Measurements from ENCODE around the gene SLFN13.
"Not testable (repeated sequence)": the region's sequence is repeated elsewhere in the genome, so short reads cannot be mapped to it uniquely, and the experiment has no call there.

Gene SLFN13

DNA sequence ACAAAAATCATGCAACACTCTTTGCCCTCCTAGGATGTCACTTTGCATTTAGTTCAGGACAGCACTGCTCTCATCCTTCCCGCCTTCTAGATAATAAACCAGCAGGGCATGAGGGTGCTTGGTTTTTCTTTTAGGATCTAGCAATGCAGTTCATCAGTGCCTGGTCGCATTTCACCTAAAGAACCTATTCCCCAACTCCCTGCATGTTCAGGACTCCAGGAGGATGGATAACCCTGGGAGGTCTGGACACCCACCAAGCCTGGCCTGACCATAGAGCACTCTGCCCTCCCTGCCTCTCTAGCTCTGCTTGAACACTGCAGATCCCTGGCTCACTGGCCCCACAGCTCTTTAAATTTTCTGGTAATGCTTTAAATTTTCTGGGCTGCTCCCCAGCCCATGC is 18.9 kb downstream of the SLFN13 start:
- DNase-seq = no peak

DNA sequence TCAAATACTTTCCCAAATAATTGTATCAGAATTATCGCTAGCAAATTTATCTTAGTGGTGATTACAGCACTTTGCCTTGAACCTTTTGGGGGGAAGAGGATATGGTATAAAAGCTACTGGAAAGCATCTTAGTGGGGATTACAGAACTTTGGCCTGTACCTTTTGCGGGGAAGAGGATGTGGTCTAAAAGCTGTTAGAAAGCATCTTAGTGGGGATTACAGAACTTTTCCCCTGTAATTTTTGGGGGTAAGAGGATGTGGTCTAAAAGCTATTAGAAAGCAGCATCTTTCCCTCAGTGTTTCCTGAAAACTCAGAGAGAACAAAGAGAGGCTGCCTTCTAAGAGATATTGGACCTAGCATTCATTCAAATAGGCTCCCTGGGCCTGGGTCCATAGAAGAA is 20.3 kb downstream of the SLFN13 start:
- DNase-seq = no peak

DNA sequence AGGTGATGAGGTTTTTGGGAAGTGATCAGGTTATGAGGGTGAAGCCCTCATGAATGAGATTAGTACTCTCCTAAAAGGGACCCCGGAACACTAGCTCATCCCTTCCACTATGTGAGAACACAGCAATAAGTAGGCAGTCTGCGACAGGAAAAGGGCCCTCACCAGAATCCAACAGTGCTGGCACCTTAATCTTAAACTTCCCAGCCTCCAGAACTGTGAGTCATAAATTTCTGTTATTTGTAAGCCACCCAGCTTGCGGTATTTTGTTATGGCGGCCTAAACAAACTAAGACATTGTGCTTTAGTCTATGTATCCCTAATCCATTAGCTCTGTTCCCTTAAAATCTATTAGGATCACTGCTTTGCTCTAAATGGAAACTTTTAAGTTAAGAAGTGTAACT is 24.8 kb downstream of the SLFN13 start:
- no peak for DNase-seq

DNA sequence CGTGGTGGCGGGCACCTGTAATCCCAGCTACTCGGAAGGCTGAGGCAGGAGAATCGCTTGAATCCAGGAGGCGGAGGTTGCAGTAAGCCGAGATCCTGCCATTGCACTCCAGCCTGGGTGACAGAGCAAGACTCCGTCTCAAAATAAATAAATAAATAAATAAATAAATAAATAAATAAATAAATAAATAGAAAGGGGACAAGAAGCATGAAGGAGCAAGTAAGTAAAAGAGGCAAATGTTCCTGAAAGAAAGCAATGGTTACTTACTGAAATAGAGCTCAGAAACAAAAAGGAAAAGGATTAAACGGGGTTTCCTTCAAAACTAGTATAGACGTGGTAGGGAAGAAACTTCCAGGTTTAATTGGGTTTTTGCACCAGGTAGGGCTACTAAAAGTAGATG is 27.5 kb downstream of the SLFN13 start:
- DNase-seq = not testable (repeated sequence)

DNA sequence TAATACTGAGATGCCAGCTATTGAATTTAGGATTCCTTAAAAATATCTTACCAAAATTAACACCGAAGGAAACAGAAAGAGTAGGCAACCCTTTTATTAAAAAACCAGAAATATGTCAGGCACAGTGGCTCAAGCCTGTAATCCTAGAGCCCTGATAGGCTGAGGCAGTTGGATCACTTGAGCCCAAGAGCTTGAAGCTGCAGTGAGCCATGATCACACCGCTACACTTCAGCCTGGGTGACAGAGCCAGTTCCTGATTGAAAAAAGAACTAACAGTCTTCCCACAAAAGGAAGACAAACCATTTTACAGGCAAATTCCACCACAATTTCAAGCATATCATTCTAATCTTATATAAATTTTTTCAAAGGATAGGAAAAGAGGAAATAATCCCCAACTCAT is 31.9 kb downstream of the SLFN13 start:
- no peak for DNase-seq

DNA sequence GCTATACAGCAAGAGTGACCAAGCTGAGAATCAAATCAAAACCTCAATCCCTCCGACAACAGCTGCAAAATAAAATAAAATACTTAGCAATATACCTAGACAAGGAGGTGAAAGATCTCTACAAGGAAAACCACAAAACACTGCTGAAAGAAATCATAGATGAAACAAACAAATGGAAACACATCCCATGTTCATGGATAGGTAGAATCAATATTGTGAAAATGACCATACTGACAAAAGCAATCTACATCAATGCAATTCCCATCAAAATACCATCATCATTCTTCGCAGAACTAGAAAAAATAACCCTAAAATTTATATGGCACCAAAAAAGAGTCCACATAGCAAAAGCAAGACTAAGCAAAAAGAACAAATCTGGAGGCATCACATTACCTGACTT is 33.9 kb downstream of the SLFN13 start:
- DNase-seq = not testable (repeated sequence)

DNA sequence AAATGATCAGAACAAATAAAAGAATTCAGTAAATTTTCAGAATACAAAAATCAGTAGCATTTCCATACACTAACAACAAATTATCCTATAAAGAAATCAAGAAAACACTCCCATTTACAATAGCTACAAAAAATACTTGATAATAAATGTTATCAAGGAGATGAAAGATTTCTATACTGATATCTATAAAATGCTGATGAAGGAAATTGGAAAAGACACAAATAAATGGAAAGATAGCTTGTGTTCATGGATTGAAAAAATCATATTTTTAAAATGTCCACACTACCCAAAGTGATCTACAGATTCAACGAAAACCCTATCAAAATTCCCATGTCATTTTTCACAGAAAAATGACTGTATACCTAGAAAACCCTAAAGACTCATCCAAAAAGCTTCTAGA is 34.3 kb downstream of the SLFN13 start:
- no peak for DNase-seq

DNA sequence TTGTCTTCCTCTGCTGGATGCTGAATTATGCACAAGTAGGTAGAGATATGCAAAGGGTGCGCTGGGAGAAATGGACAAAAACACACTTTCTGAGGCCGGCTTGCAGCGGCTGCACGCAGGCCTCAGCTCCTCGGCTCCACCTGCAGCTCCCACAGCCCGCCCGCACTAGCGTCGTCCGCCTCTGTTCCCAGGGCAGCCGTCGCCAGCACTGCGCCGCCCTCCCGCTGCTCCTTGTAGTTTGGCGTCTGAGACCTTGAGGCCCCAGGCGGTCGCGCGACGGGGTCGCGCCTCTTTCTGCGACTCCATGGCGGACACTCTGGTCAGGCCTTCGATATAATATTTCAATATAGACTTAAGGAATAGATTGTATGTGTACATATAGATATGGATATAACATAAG is 41.0 kb downstream of the SLFN13 start:
- DNase-seq = no peak

DNA sequence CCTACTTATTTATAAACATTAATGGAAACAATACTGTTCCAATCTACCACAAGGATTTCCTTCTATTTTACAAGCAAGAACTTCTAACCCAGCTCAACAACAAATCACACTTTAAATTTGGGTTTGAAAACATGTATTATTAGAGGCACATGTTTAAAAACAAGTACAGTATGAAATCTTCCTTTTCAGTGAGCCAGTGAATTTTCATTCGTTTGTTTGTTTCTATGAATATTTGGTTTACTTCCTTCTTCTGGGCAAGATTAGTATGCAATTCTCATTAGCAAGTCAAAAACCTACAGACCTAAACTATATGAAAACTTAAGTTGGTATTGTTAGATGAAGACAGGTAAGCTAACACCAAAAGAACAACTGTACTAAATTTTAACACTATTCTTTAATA is 42.0 kb downstream of the SLFN13 start:
- no peak for DNase-seq

DNA sequence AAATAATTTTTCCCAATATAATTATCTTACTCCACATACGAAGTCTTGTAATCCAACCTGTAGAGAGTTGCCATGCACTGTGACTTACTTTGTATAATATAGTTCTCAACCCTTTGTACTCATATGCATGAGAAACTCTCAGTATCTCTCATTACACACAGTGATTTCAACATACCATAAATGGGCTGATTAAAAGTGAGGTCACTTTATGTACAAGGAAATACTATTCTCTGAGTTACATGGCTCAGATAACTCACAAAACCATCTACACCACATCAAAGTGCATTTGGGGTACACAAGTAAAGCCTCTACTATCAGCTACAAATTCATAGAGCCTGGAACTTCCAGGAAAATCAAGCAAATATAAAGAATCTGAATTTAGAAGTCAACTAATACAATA is 44.2 kb downstream of the SLFN13 start:
- no peak for DNase-seq

DNA sequence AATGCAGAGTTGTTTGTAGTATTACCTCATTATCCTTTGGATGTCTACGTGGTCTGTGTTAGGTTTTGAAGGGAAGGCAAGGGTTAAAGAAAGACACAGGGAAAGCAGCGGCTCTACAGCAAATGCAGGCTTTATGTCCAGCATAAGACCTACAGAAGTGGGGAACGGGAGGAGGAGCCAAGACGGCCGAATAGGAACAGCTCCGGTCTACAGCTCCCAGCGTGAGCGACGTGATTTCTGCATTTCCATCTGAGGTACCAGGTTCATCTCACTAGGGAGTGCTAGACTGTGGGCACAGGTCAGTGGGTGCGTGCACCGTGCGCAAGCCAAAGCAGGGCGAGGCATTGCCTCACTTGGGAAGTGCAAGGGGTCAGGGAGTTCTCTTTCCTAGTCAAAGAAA is 54.8 kb downstream of the SLFN13 start:
- not testable (repeated sequence) for DNase-seq

DNA sequence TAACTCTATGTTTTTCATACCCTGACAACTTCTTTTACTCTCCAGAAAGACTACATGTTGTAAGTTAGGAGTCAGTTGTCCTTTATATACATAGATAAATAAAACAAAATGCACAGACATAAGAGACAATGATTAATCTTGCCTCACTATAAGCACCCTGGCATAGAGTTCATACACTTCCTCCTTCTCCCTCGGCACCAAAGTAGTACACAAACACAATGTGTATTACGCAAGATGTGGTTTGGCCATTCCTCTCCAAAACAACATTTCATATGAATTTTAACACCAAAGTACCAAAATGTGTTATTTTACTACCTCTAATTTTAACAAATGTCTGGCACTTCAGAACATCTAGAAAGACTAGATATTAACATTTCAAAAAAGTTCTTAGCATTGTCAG is 57.9 kb downstream of the SLFN13 start:
- no peak for DNase-seq

DNA sequence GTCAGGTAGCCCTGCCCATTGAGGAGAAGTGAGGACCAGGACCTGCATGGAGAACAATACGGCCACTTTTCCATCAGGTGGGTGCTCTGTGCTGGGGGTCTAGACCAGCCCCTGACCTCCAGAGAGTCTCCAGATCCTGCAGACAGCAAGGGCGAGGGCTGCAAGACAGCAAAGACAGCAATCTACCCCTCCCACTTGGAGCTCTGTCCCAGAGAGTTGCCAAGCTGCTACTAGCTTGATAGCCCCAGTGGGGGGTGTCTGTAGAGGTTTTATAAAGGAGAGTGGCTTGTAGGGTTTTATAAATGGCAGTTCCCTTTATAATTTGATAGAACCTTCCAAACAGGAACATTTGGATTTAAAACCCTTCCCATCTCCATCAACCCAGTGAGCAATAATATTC is 58.4 kb downstream of the SLFN13 start:
- DNase-seq = no peak

DNA sequence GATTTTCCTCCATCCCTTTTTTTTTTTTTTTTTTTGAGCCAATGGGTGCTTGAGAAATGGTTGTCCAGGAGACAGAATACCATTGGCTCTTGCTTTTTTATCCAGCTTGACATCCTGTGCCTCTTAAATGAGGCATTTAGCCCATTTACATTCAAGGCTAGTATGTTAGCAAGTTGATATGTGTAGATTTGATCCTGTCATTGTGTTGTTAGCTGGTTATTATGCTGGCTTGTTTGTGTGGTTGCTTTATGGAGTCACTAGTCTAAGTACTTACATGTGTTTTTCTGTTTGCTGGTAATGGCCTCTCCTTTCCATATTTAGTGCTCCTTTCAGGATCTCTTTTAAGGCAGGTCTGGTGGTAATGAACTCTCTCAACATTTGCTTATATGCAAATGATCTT is 61.1 kb downstream of the SLFN13 start:
- no peak for DNase-seq

Data from NCI-H1092 (cell line).